ENCODE results near the gene AIDA. TPM values are rescaled to one million over a fixed set of nuclear protein-coding genes. Genes with fewer than 3 reads are reported as not detected.

Gene AIDA
- total RNA-seq, 1 experiment from 2014 or later = 60.0 TPM

GRCh38 chr1:222663431-222663934 is 48.8 kb downstream of the AIDA start:
- no TSS peak for BruUV-seq (replicated peaks)
- no peak overlapping the region for H2AFZ ChIP-seq
- H3K27me3 ChIP-seq (ENCODE audit: insufficient read depth, low read depth) = no peaks in the 10 kb centered on the region
- peaks cover 3% of the 10 kb centered on the region for H3F3A ChIP-seq (ENCODE audit: insufficient read depth, low read depth)
- ChIA-PET POLR2A (ENCODE audit: unreplicated experiment) (no interaction called here), CTCF (no interaction called here)
- TF ChIP-seq EZH2 (IDR thresholded peaks at IDR 0.05; ENCODE audit: low read depth) = no peak
- TF ChIP-seq, protein P1, sequence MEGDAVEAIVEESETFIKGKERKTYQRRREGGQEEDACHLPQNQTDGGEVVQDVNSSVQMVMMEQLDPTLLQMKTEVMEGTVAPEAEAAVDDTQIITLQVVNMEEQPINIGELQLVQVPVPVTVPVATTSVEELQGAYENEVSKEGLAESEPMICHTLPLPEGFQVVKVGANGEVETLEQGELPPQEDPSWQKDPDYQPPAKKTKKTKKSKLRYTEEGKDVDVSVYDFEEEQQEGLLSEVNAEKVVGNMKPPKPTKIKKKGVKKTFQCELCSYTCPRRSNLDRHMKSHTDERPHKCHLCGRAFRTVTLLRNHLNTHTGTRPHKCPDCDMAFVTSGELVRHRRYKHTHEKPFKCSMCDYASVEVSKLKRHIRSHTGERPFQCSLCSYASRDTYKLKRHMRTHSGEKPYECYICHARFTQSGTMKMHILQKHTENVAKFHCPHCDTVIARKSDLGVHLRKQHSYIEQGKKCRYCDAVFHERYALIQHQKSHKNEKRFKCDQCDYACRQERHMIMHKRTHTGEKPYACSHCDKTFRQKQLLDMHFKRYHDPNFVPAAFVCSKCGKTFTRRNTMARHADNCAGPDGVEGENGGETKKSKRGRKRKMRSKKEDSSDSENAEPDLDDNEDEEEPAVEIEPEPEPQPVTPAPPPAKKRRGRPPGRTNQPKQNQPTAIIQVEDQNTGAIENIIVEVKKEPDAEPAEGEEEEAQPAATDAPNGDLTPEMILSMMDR (conservative IDR thresholded peaks at IDR 0.05) = no peak
- H3K27ac ChIP-seq = no peak overlapping the region
- H3K9me2 ChIP-seq (ENCODE audit: insufficient read depth) = no peaks in the 10 kb centered on the region
- no peak overlapping the region for H3K4me2 ChIP-seq
- H3K4me3 ChIP-seq = no peak overlapping the region
- peaks cover 57% of the 10 kb centered on the region for H3K36me3 ChIP-seq (ENCODE audit: low read depth)
- no peaks in the 10 kb centered on the region for H3K79me2 ChIP-seq (ENCODE audit: low read depth)
- intact Hi-C loops (cut with micrococcal nuclease; ENCODE audit: unreplicated experiment) = no loop called here
- no peak for DNase-seq
- H3K4me1 ChIP-seq (replicated peaks; ENCODE audit: insufficient read depth) = no peaks in the 10 kb centered on the region
- no peaks in the 10 kb centered on the region for H3K9me3 ChIP-seq (ENCODE audit: insufficient read depth, low read depth)
- H4K20me1 ChIP-seq (ENCODE audit: insufficient read depth) = no peaks in the 10 kb centered on the region

GRCh38 chr1:222657899-222658298 is 54.4 kb downstream of the AIDA start:
- intact Hi-C loops (cut with micrococcal nuclease; ENCODE audit: unreplicated experiment) = no loop called here
- no peak for TF ChIP-seq EZH2 (IDR thresholded peaks at IDR 0.05; ENCODE audit: low read depth)
- TF ChIP-seq, protein P1 (conservative IDR thresholded peaks at IDR 0.05) = no peak
- Histone ChIP-seq H4K20me1 (ENCODE audit: insufficient read depth) (no peaks in the 10 kb centered on the region), H3K4me2 (no peak overlapping the region), H3K27me3 (ENCODE audit: insufficient read depth, low read depth) (no peaks in the 10 kb centered on the region), H3K9me2 (ENCODE audit: insufficient read depth) (no peaks in the 10 kb centered on the region), H3K4me1 (replicated peaks; ENCODE audit: insufficient read depth) (no peaks in the 10 kb centered on the region), H3K36me3 (ENCODE audit: low read depth) (peaks cover 57% of the 10 kb centered on the region), H3K4me3 (no peak overlapping the region), H3F3A (ENCODE audit: insufficient read depth, low read depth) (no peaks in the 10 kb centered on the region; the same call in 1 of the 2 replicates), H3K9me3 (ENCODE audit: insufficient read depth, low read depth) (no peaks in the 10 kb centered on the region), H3K79me2 (ENCODE audit: low read depth) (no peaks in the 10 kb centered on the region), H2AFZ (no peak overlapping the region), H3K27ac (no peak overlapping the region)
- no TSS peak for BruUV-seq (replicated peaks)
- ChIA-PET CTCF (no interaction called here), POLR2A (ENCODE audit: unreplicated experiment) (no interaction called here)
- DNase-seq = no peak

DNA sequence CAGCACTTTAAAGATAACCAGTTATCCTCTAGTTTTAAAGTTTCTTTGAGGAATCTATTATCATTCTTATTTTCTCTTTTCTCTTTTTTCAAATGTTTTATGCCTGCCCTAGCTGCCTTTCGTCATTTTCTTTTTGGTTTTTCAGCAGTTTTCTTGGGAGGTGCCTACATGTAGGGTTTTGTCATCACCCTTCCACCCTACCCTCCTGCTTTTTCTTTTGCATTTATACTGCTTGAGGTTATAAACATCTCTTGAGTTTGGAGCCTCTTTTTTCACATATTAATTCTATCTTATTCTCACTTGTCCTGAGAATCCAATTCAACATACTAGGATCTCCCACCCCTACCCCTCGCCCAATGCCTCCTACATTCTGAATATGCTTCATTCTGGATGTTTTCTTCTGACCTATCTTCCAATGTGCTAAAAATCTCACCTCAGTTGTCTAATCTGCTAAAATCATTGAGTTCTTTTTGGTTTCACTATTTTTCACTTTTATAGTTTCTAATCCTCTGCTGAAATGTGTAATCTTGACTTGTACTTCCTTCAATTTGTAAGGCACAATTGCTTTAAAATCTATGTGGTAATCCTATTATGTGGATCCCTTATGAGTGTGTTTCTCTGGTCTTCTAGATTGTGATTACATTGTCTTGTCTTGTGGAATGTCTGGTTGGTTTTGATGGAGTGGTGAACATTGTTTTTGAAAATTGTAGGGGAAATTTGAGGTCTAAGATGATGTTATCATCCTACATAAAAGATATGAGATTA is 55.7 kb downstream of the AIDA start:
- Histone ChIP-seq H3K9me3 (ENCODE audit: insufficient read depth, low read depth) (no peaks in the 10 kb centered on the region), H3K27ac (no peak overlapping the region), H3F3A (ENCODE audit: insufficient read depth, low read depth) (no peaks in the 10 kb centered on the region; the same call in 1 of the 2 replicates), H3K36me3 (ENCODE audit: low read depth) (peaks cover 57% of the 10 kb centered on the region; the same call in 1 of the 2 replicates), H3K27me3 (ENCODE audit: insufficient read depth, low read depth) (no peaks in the 10 kb centered on the region), H3K4me1 (replicated peaks; ENCODE audit: insufficient read depth) (no peaks in the 10 kb centered on the region), H3K79me2 (ENCODE audit: low read depth) (no peaks in the 10 kb centered on the region), H3K9me2 (ENCODE audit: insufficient read depth) (no peaks in the 10 kb centered on the region), H3K4me2 (no peak overlapping the region), H4K20me1 (ENCODE audit: insufficient read depth) (no peaks in the 10 kb centered on the region), H2AFZ (no peak overlapping the region), H3K4me3 (no peak overlapping the region)
- DNase-seq = no peak
- intact Hi-C loops (cut with micrococcal nuclease; ENCODE audit: unreplicated experiment) = no loop called here
- TF ChIP-seq, protein P1 (conservative IDR thresholded peaks at IDR 0.05) = no peak
- TF ChIP-seq EZH2 (IDR thresholded peaks at IDR 0.05; ENCODE audit: low read depth) = no peak
- CTCF ChIA-PET = no interaction called here
- no TSS peak for BruUV-seq (replicated peaks)
- POLR2A ChIA-PET (ENCODE audit: unreplicated experiment) = no interaction called here
